NB4 (cell line): ENCODE measurements around the gene NACC2.
A peak's percentile ranks its signal among the peaks of the same experiment; 100 is the strongest.

Experiments used
- DNase-seq: peaks from one replicate; pipeline ENCODE4 v3.0.0; 2010; ENCODE audit warnings: low read depth
- H3K4me3 ChIP-seq: one replicate; pipeline ENCODE4 v1.5.1; 2011; ENCODE audit warnings: mild to moderate bottlenecking, low read depth, low read length, moderate library complexity
- MYC ChIP-seq: IDR thresholded peaks from 2 replicates; pipeline ENCODE4 v1.6.1; 2011; ENCODE audit warnings: low read depth, low read length
- POLR2A ChIP-seq: IDR thresholded peaks from 2 replicates; pipeline ENCODE4 v1.6.1; 2011; ENCODE audit warnings: mild to moderate bottlenecking; ENCODE audit not compliant: insufficient read length; ENCODE audit errors: extremely low read depth
- TF ChIP-seq, protein P1 (sequence below): IDR thresholded peaks from one replicate; pipeline ENCODE4 v1.5.1; 2012; ENCODE audit warnings: low read depth, low read length
- TF ChIP-seq, protein P2 (sequence below): IDR thresholded peaks from 2 replicates; pipeline ENCODE4 v1.6.1; 2011; ENCODE audit warnings: low read depth, low read length

The NACC2 gene

DNA sequence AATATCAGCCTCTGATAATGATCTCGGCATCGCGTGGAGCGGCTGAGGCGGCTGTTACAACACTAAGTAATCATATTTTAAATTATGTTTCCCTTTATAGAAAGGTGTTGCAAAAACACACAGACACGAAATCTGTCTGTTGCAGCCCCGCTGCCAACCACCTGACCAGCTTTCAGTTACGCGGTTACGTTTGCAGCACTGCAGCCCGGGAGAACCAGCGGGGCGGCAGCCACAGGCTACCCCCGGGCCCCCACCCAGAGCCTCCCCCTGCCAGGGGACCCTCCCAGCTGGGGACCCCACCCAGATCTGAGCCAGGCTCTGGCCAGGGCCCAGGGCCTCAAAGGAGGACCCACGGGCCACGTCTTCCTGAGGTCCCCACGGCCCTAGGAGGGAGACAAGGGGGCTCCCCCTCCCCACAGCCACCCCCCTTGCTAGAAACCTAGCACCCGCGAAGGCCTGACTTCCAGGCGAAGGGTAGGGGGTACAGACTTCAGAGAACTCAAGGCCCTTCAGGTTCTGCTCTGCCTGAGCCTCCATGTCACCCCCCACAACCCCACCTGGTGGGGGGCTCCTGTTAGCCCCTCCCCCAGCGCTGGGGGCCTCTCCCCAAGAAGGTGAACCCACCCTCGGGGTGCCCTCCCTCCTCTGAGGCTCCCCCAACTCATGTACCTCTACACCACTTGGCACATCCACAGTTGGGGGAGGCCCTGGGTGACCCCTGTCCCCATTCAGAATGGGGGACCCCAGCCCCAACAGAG, 6.0 kb downstream of the NACC2 start:
- DNase-seq: peak; percentile 94
- peak overlapping the region; percentile 13 for H3K4me3 ChIP-seq
- peak; percentile 69 for TF ChIP-seq MYC
- TF ChIP-seq, protein P1, sequence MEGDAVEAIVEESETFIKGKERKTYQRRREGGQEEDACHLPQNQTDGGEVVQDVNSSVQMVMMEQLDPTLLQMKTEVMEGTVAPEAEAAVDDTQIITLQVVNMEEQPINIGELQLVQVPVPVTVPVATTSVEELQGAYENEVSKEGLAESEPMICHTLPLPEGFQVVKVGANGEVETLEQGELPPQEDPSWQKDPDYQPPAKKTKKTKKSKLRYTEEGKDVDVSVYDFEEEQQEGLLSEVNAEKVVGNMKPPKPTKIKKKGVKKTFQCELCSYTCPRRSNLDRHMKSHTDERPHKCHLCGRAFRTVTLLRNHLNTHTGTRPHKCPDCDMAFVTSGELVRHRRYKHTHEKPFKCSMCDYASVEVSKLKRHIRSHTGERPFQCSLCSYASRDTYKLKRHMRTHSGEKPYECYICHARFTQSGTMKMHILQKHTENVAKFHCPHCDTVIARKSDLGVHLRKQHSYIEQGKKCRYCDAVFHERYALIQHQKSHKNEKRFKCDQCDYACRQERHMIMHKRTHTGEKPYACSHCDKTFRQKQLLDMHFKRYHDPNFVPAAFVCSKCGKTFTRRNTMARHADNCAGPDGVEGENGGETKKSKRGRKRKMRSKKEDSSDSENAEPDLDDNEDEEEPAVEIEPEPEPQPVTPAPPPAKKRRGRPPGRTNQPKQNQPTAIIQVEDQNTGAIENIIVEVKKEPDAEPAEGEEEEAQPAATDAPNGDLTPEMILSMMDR: no peak
- TF ChIP-seq, protein P2, sequence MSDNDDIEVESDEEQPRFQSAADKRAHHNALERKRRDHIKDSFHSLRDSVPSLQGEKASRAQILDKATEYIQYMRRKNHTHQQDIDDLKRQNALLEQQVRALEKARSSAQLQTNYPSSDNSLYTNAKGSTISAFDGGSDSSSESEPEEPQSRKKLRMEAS: peak; percentile 54

DNA sequence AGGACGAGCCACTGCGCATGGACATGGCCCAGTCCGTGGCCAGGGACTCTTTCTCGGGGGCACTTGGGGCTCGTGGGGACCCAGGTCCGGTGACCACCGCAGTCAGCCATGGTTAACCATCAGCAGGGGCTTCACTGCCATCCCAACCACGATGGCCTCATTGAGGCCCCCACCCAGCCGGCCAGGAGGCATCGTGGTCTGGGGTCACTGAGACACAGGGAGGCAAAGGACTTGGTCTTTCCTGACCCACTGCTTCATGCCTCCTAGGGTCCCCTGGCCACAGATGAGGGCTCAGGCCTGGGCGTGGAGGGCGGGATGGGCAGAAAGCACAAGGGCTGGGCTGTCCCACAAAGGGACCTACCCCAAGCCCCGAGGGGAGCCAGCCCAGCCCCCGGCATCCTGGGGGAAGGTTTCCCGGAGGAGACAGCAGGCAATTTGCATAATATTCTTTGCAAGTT, 6.6 kb downstream of the NACC2 start:
- H3K4me3 ChIP-seq: peak overlapping the region; percentile 13
- TF ChIP-seq MYC: no peak
- TF ChIP-seq, protein P2: no peak
- TF ChIP-seq, protein P1: no peak
- TF ChIP-seq POLR2A: no peak
- no peak for DNase-seq

DNA sequence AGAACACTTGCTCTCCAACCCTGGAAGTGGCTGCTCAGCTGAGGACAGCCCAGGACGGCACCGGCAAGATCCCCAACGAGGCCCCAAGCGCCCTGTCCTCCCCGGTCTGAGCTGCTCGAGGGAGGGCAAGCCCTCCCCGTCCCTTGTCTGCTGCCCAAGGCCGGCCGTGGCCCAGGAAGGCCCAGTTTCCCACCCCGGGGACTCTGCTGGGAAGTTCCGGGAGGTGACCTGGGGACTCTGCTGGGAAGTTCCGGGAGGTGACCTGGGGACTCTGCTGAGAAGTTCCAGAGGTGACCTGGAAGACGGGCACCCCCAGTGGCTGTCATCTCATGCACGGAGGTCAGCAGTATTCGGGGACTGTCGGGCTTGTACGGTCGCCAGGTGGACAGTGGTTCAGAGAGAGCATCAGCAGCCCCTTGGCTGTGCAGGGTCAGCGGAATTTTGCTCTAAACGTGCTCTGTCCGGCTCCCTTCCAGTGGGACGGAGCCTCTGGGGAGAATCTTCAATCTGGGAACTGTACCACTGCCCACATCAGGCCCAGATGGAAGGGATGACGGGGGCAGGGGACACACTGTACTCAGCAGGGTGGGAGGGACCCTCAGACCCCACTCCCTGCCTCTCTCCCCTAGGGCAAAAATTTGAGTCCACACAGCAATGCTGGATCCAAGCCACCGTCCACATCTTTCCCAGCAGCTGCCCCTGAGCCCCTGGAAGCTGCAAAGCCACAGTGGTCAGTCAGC, 7.2 kb downstream of the NACC2 start:
- H3K4me3 ChIP-seq: no peak overlapping the region
- TF ChIP-seq, protein P1: no peak
- TF ChIP-seq, protein P2: no peak
- TF ChIP-seq POLR2A (no peak), MYC (no peak)
- DNase-seq: no peak

DNA sequence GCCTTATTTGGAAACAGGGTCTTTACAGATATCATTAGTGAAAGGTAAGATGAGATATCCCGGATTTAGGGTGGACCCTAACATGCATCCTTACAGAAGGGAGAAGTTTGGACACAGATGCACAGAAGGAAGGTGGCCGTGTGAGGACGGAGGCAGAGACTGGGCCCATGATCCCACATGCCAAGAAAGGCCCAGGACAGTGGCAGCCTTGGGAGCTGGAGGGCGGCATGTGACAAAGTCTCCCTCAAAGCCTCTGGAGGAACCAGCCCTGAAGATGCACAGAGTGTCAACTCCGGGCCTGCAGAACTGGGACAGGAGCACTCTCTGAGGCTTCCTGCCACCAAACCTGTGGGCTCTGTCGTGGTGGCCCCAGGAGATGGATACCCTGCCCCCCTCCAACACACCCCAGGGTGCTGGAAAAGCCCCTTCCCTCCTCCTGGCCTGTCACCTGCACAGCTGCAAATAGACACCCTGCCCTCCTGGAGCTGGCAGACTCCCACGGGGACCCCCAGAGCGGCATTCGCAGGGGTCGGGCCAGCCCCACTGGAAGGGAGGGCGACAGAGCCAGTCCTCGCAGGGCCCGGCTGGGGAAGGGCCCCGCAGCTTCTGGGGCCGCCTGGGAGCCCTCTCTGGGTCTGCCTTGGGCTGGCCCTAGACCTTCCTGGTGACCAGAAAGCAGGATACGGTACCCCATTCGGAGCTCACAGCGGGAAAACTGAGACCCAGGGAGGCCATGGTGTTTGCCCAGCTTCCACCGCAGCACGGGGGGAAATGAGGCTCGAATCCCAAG, 7.9 kb downstream of the NACC2 start:
- DNase-seq: no peak
- TF ChIP-seq, protein P2: no peak
- TF ChIP-seq, protein P1: no peak

DNA sequence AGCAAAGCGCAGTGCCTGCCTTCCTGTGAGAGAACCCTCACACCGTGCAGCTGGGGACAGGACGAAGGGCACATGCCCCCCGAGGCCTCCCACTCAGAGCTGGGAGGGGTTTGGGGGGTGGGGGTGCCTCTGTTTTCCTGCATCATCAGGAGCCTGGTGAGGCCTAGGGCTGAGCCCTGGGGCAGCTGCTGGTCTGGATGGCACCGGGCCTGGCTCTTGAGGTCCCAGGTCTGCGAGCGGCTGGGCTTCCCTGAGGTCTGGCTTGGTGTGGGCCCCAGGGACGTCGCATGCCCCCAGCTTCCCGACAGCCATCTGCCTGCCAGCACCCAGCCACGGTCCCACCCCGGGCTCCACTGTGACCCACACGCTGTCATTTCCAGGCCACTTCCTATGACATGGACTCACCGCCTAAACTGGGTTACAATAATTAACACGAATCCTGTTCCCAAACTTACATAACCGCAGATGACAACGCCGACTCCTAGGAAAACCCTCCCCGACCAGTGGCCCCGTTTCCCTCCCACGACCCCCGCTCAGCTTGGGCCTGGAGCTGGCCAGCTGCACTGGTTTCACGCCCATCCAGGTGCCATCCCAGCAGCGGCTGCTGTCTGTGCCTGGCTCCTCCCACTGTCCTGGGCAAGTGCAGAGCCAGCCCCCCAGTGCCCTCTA, 8.7 kb downstream of the NACC2 start:
- no peak overlapping the region for H3K4me3 ChIP-seq
- TF ChIP-seq MYC: no peak
- TF ChIP-seq, protein P1: no peak
- TF ChIP-seq, protein P2: no peak
- TF ChIP-seq POLR2A: no peak
- no peak for DNase-seq

More for the DNA sequence above, 7.9 kb downstream of the NACC2 start:
- H3K4me3 ChIP-seq: no peak overlapping the region
